ENCODE results near the gene EFNA1.

DNA sequence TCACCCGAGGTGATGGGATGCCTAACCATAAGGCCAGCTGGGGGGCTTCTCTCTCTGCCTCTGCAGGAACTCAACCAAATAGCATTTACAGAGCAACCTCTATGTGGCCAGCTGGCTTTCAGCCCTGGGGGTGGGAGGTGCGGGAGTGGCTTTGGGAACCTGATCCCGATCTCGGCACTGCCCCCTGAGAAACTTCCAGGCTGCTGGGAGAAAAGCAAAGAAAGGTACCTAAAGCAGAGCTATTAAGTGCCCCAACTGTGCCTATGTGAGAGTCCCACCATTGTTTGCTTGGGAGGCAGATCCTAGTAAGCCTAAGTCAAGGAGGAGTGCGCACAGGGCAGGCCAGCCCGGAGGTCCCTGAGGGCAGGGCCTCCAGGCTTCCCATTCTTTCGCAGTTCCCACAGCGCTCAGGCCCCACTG is 38.4 kb downstream of the EFNA1 start:
- TF ChIP-seq, protein P1, sequence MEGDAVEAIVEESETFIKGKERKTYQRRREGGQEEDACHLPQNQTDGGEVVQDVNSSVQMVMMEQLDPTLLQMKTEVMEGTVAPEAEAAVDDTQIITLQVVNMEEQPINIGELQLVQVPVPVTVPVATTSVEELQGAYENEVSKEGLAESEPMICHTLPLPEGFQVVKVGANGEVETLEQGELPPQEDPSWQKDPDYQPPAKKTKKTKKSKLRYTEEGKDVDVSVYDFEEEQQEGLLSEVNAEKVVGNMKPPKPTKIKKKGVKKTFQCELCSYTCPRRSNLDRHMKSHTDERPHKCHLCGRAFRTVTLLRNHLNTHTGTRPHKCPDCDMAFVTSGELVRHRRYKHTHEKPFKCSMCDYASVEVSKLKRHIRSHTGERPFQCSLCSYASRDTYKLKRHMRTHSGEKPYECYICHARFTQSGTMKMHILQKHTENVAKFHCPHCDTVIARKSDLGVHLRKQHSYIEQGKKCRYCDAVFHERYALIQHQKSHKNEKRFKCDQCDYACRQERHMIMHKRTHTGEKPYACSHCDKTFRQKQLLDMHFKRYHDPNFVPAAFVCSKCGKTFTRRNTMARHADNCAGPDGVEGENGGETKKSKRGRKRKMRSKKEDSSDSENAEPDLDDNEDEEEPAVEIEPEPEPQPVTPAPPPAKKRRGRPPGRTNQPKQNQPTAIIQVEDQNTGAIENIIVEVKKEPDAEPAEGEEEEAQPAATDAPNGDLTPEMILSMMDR (IDR thresholded peaks at IDR 0.05; ENCODE audit: borderline replicate concordance, extremely low read depth, low read length, poor library complexity, severe bottlenecking), result no peak
- no peak for TF ChIP-seq EZH2 (IDR thresholded peaks at IDR 0.05; ENCODE audit: borderline replicate concordance, low read depth, low read length, severe bottlenecking)

All from DND-41 (cell line).